ENCODE measurements around the gene CEP20.
A peak's percentile ranks its signal among the peaks of the same experiment; 100 is the strongest.

Gene CEP20

DNA sequence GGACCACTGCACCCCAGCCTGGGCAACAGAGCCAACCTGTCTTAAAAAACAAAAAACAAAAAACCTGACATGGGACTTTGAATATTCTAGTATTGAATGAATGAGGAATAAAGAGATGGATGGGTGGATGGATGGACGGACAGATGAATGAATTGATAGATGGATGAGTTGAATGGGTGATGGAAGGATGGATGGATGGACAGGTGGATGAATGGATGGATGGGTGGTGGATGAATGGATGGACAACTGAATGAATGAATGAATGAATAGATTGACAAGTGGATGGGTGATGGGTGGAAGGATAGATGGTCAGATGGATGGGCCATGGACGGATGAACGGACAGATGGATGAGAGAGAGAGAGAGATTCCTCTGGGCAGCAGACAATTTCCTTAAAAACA lies 22.8 kb upstream of the CEP20 start:
- intact Hi-C loops (cut with micrococcal nuclease), result no loop called here
- Mint-ChIP-seq H3K27me3 (no peaks in the 10 kb centered on the region), H3K27ac (no peak overlapping the region), H3K4me3 (no peak overlapping the region), H3K36me3 (ENCODE audit: low read depth) (no peaks in the 10 kb centered on the region), H3K9me3 (peaks cover 5% of the 10 kb centered on the region), H3K4me1 (ENCODE audit: low read depth) (peaks cover 9% of the 10 kb centered on the region)

DNA sequence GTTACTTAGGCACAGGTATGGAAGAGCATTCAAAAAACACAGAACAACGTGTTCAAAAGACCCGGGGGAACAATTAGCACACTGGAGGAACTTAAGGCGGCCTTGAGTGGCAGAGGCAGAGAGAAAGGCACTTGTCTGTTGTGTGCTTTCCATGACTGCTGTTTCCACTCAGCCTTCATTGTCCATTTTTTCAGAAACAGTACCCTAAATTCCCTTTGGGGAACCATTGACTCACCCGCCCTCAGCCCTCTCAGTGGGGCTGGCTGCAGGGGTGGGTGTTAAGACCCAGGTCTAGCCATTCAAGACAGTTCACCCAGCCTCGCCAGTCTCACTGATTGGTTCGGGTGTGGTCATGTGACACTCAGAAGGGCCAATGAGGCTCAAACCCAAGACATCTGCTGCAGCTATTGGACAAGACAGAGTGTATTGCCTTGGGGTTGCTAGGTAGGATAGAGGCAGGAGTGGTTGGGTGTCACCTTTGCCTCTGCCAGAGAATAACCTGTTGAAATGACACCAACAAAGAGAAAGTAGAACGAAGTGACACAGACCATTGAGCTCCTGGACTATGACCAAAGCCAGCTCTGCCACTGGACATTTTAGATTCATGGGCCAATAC lies 19.6 kb upstream of the CEP20 start:
- intact Hi-C loops (cut with micrococcal nuclease), result no loop called here
- H3K27ac Mint-ChIP-seq, result no peak overlapping the region
- H3K4me3 Mint-ChIP-seq, result no peak overlapping the region
- H3K36me3 Mint-ChIP-seq (ENCODE audit: low read depth), result no peaks in the 10 kb centered on the region
- H3K9me3 Mint-ChIP-seq, result peaks cover 8% of the 10 kb centered on the region
- H3K4me1 Mint-ChIP-seq (ENCODE audit: low read depth), result peaks cover 7% of the 10 kb centered on the region
- H3K27me3 Mint-ChIP-seq, result no peaks in the 10 kb centered on the region

DNA sequence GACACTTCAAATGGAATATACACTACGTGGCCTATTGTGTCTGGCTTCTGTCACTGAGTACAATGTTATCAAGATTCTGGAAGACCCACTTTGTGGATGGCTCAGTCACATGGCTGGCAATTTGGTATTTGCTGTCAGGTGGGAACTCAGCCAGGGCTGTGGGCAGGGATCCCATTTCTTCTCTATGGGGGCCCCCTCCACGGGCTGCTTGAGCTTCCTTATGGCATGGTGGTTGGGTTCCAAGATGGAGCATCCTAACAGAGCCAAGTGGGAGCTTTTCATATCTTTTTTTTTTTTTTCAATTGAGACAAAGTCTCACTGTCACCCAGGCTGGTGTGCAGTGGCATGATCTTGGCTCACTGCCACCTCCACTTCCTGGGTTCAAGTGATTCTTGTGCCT lies 18.0 kb upstream of the CEP20 start:
- intact Hi-C loops (cut with micrococcal nuclease), result no loop called here
- H3K4me3 Mint-ChIP-seq, result no peak overlapping the region
- no peak overlapping the region for H3K27ac Mint-ChIP-seq
- H3K36me3 Mint-ChIP-seq (ENCODE audit: low read depth), result no peaks in the 10 kb centered on the region
- H3K27me3 Mint-ChIP-seq, result no peaks in the 10 kb centered on the region
- H3K9me3 Mint-ChIP-seq, result peaks cover 8% of the 10 kb centered on the region
- H3K4me1 Mint-ChIP-seq (ENCODE audit: low read depth), result no peaks in the 10 kb centered on the region

DNA sequence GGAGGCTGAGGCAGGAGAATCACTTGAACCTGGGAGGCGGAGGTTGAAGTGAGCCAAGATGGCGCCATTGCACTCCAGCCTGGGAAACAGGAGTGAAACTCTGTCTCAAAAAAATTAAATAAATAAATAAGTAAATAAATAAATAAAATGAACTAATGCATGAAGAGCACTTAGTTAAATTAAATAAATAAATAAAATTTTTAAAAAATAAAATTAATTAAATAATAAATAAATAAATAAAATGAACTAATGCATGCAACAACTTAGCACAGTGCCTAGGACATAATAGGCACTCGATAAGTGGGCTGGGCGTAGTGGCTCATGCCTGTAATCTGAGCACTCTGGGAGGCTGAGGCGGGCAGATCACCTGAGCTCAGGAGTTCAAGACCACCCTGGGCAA lies 15.6 kb upstream of the CEP20 start:
- peaks cover 8% of the 10 kb centered on the region for H3K4me1 Mint-ChIP-seq (ENCODE audit: low read depth)
- H3K36me3 Mint-ChIP-seq (ENCODE audit: low read depth), result no peaks in the 10 kb centered on the region
- H3K4me3 Mint-ChIP-seq, result no peak overlapping the region
- peaks cover 8% of the 10 kb centered on the region for H3K9me3 Mint-ChIP-seq
- intact Hi-C loops (cut with micrococcal nuclease), result no loop called here
- H3K27me3 Mint-ChIP-seq, result no peaks in the 10 kb centered on the region
- H3K27ac Mint-ChIP-seq, result no peak overlapping the region

DNA sequence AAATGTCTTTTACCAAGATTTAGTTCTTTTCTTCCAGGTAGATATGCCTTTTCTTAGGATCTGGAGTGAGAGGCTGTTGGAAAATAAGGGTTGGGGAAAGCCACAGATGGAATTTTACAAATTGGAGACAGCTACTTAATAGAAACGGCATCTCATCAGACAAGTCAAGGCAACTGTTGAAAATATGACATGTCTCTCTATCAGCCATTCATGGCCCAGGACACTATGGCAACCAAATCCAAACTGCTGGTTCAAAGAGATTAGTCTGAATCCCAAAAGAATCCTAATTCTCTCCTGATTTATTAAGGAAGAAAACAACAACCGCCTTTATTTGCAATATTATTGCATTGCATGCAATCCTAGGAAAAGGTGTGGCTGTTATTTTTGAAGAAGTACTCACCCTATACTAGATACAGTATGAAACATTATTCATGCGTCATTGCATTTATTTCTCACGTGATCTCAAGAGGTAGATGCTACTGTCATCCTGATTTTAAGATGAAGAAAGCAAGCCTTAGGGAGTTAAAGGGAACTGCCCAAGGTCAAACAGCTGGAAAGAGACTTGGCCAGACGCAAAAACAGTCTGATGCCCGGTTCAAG lies 12.6 kb upstream of the CEP20 start:
- no peaks in the 10 kb centered on the region for H3K27me3 Mint-ChIP-seq
- no peak overlapping the region for H3K4me3 Mint-ChIP-seq
- intact Hi-C loops (cut with micrococcal nuclease), result no loop called here
- peaks cover 18% of the 10 kb centered on the region for H3K4me1 Mint-ChIP-seq (ENCODE audit: low read depth)
- no peaks in the 10 kb centered on the region for H3K36me3 Mint-ChIP-seq (ENCODE audit: low read depth)
- H3K27ac Mint-ChIP-seq, result no peak overlapping the region
- H3K9me3 Mint-ChIP-seq, result peaks cover 1% of the 10 kb centered on the region

DNA sequence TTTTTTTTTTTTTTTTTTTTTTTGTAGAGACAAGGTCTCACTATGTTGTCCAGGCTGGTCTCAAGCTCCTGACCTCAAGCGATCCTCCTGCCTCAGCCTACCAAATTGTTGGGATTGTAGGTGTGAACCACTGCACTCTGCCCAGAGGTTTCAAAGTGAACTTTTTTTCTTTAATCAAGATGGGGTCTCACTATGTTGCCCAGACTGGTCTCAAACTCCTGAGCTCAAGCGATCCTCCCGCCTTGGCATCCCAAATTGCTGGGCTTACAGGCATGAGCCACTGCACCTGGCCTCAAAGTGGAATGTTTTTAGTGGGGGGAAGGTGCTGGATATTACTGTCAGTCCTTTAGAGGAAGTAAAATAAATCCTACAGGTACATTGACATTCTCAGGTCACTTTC lies 12.0 kb upstream of the CEP20 start:
- intact Hi-C loops (cut with micrococcal nuclease), result no loop called here
- H3K27me3 Mint-ChIP-seq, result no peaks in the 10 kb centered on the region
- peaks cover 18% of the 10 kb centered on the region for H3K4me1 Mint-ChIP-seq (ENCODE audit: low read depth)
- H3K9me3 Mint-ChIP-seq, result no peaks in the 10 kb centered on the region
- H3K4me3 Mint-ChIP-seq, result no peak overlapping the region
- H3K27ac Mint-ChIP-seq, result no peak overlapping the region
- no peaks in the 10 kb centered on the region for H3K36me3 Mint-ChIP-seq (ENCODE audit: low read depth)

DNA sequence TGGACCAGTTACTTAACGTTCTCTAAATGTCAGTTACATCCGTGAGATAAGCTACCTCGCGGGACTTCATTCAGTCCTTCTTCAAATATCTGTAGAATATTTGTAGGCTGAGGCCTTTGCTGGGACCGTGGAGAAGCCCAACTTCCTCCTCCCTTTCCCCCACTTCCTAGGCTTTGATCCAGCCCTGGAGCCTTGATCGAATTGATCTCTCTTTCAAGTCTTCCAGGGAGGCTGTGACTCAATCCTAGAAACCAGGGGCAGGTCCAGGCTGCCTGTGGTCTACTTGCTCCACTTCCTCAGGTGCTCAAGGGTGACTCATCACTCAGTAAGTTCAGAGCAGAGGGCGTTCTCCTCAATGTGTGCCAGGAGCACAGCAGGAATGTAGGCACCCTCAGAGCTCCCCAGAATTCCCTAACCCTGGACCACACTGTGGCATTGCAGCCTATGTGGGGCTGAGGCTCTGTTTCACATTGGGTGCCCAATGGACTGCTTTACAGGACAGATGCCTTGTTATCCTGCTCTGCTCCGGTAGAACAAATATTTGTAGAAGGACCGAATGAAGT lies 11.2 kb upstream of the CEP20 start:
- intact Hi-C loops (cut with micrococcal nuclease), result no loop called here
- Mint-ChIP-seq H3K36me3 (ENCODE audit: low read depth) (no peaks in the 10 kb centered on the region), H3K27ac (no peak overlapping the region), H3K9me3 (no peaks in the 10 kb centered on the region), H3K4me3 (no peak overlapping the region), H3K27me3 (no peaks in the 10 kb centered on the region), H3K4me1 (ENCODE audit: low read depth) (peaks cover 18% of the 10 kb centered on the region)

DNA sequence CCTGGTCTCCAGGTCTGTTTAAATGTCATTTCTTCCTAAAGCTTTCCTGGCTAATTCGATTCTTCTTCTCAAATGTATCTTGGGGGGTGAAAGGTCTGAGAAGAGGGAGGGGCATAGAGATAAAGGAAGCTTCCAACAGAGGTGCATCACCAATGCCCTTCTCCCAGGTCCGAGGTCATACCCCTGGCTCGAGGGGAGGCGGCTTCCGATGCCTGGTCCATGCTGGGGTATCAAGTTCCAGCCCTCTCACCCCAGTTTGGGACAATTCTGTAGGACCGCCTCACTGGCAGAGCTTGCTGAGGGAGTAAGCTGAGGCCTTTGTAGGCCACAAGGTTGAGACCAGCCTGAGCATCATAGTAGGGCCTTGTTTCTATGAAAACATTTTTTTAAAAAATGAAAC lies 10.3 kb upstream of the CEP20 start:
- Mint-ChIP-seq H3K4me1 (ENCODE audit: low read depth) (peaks cover 18% of the 10 kb centered on the region), H3K4me3 (peak overlapping the region; percentile 55), H3K9me3 (no peaks in the 10 kb centered on the region), H3K27ac (peak overlapping the region; percentile 76), H3K27me3 (no peaks in the 10 kb centered on the region), H3K36me3 (ENCODE audit: low read depth) (no peaks in the 10 kb centered on the region)
- intact Hi-C loops (cut with micrococcal nuclease), result no loop called here

DNA sequence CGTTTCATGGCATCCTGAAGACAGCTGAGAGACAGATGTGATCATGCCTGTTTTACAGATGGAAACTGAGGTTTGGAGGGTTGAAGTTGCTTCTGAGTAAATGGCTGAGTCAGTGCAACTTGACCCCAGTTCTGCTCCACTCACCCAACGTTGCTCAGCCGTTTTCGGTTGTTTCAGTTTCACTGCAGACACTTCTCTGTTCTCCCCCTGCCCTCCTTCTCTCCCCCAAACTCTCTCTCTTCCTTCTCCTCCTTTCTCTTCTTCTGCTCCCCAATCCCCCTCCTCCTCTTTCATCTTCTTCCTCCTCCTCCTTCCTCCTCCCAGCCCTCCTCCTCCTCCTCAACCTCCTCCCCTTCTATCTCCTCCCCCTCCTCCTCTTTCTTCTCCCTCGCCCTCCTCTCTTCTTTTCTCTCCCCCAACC lies 9.4 kb upstream of the CEP20 start:
- intact Hi-C loops (cut with micrococcal nuclease), result no loop called here
- Mint-ChIP-seq H3K4me1 (ENCODE audit: low read depth) (peaks cover 18% of the 10 kb centered on the region), H3K4me3 (peak overlapping the region; percentile 55), H3K9me3 (no peaks in the 10 kb centered on the region), H3K27me3 (no peaks in the 10 kb centered on the region), H3K27ac (peak overlapping the region; percentile 76), H3K36me3 (ENCODE audit: low read depth) (no peaks in the 10 kb centered on the region)

DNA sequence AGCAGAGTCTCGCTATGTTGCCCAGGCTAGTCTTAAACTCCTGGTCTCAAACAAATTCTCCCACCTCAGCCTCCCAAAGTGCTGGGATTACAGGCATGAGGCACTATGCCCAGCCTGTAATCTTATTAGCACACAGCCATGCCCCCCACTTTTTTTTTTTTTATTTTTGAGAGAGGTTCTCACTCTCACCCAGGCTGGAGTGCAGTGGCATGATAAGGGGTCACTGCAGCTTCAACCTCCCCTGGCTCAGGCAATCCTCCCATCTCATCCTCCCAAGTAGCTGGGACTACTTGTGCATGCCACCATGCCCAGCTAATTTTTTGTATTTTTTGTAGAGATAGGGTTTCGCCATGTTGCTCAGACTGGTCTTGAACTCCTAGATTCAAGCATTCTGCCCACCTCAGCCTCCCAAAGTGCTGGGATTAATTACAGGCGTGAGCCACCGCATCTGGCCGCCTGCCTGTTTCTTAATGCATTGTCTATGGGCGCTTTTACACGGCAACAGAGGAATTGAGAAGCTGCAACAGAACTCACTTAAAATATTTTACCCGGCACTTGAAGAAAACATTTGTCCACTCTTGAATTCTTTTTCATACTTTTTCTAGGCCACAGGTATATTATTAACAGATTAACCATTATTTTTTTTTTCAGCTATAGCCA lies 8.8 kb upstream of the CEP20 start:
- Mint-ChIP-seq H3K4me1 (ENCODE audit: low read depth) (peaks cover 18% of the 10 kb centered on the region), H3K27ac (peak overlapping the region; percentile 76), H3K4me3 (no peak overlapping the region), H3K36me3 (ENCODE audit: low read depth) (no peaks in the 10 kb centered on the region), H3K9me3 (no peaks in the 10 kb centered on the region), H3K27me3 (no peaks in the 10 kb centered on the region)
- intact Hi-C loops (cut with micrococcal nuclease), result no loop called here

DNA sequence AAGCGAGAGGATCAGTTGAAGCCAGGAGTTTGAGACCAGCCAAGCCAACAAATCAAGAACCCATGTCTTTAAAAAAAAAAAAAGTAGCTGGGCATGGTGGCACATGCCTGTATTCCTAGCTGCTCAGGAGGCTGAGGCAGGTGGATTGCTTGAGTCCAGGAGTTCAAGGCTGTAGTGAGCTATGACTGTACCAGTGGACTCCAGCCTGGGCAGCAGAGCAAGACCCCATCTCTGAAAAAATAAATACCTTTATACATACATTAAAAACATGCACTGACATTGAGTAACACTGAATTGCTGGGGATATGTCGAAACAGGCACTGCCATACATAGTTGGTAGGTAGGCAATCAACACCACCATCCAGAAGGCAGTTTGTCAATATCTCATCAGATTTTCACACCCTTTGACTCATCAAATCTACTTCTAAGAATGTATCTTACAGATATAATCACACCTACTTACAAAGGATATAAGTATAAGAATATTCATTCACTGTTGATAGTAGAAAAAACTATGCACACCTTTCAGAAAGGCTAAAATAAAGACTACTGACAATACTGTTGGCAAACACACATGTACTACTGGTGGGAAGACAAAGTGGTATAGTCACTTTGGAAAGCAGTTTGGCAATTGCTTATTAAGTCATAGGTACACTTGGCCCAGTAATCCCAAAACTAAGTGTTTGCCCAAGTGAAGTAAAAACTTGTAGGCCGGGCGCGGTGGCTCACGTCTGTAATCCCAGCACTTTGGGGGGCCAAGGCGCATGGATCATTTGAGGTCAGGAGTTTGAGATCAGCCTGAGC lies 6.4 kb upstream of the CEP20 start:
- intact Hi-C loops (cut with micrococcal nuclease), result no loop called here
- peaks cover 16% of the 10 kb centered on the region for H3K4me1 Mint-ChIP-seq (ENCODE audit: low read depth)
- H3K9me3 Mint-ChIP-seq, result no peaks in the 10 kb centered on the region
- H3K27me3 Mint-ChIP-seq, result no peaks in the 10 kb centered on the region
- no peaks in the 10 kb centered on the region for H3K36me3 Mint-ChIP-seq (ENCODE audit: low read depth)
- no peak overlapping the region for H3K4me3 Mint-ChIP-seq
- H3K27ac Mint-ChIP-seq, result no peak overlapping the region

DNA sequence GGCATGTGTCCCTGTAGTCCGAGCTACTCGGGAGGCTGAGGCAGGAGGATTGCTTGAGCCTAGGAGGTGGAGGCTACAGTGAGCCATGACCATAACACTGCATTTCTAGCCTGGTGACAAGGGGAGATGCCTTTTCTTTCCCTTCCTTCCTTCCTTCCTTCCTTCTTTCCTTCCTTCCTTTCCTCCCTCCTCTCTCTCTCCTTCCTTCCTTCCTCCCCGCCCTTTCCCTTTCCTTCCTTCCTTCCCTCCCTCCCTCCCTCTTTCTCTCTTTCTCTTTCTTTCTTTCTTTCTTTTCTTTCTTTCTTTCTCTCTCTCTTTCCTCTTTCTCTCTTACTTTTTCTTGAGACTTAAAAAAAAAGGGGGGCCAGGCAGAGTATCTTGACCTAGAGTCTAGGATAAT lies 3.1 kb upstream of the CEP20 start:
- Mint-ChIP-seq H3K36me3 (ENCODE audit: low read depth) (peaks cover 7% of the 10 kb centered on the region), H3K4me3 (no peak overlapping the region), H3K9me3 (no peaks in the 10 kb centered on the region), H3K27ac (no peak overlapping the region), H3K27me3 (no peaks in the 10 kb centered on the region), H3K4me1 (ENCODE audit: low read depth) (peaks cover 9% of the 10 kb centered on the region)
- intact Hi-C loops (cut with micrococcal nuclease), result no loop called here

DNA sequence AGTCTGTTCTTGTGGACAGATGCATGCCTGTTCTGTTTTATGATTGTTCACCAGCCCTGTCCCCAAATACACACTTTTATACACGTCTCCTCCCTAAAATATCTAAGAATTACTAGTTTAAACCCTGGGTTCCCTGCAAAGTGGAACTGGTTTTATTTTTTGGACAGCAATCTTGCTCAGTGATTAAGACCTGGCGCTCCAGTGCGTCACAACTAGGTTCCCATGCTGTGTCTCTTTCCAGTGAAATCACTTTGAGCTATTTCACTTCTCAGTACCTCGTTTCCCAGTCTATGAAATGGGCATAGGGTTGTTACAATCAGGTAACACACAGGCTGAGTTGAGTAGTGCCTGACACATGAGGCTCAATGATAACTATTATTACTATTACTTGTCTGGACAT lies 1.1 kb downstream of the CEP20 start:
- intact Hi-C loops (cut with micrococcal nuclease), result loop anchor here (5.0 to 10.0 kb wide), 2 partner anchors 65 to 138 kb away; no protein-coding TSS in a partner anchor
- no peaks in the 10 kb centered on the region for H3K9me3 Mint-ChIP-seq
- H3K36me3 Mint-ChIP-seq (ENCODE audit: low read depth), result peaks cover 24% of the 10 kb centered on the region
- no peaks in the 10 kb centered on the region for H3K27me3 Mint-ChIP-seq
- H3K4me3 Mint-ChIP-seq, result peak overlapping the region; percentile 98
- peaks cover 22% of the 10 kb centered on the region for H3K4me1 Mint-ChIP-seq (ENCODE audit: low read depth)
- H3K27ac Mint-ChIP-seq, result peak overlapping the region; percentile 94

DNA sequence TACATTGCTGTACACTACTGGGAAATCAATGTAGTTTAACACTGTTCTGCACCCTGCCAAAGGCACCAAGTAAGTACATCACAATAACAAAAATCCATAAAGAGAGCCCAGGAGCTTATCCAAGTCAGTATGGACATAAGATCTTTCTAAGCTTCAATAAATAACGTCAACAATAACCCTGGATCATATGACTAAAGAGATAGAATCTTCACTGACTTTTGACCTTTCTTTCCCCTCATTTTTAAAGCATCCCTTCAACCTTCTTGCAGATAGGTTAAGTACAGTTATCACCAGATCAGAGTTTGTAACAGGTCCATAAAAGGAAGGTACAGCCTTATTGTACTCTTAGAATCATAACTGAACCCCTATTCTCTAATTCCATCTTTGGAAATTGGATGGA lies 2.3 kb downstream of the CEP20 start:
- Mint-ChIP-seq H3K27ac (peak overlapping the region; percentile 28), H3K27me3 (no peaks in the 10 kb centered on the region), H3K36me3 (ENCODE audit: low read depth) (peaks cover 34% of the 10 kb centered on the region), H3K4me1 (ENCODE audit: low read depth) (peaks cover 22% of the 10 kb centered on the region), H3K4me3 (no peak overlapping the region), H3K9me3 (no peaks in the 10 kb centered on the region)
- intact Hi-C loops (cut with micrococcal nuclease), result loop anchor here (5.0 to 10.0 kb wide), 2 partner anchors 66 to 139 kb away; no protein-coding TSS in a partner anchor

All from dendritic cell treated with granulocyte-macrophage colony-stimulating factor and Interleukin-4, amounts not matched to agents 40 ng/mL and 50 ng/mL, for 4 days (primary cell).